Measurements from ENCODE around the gene GAB2.
"Not testable (repeated sequence)": the region's sequence is repeated elsewhere in the genome, so short reads cannot be mapped to it uniquely, and the experiment has no call there.

Gene GAB2

GRCh38 chr11:78222726-78223125 lies 194.9 kb downstream of the GAB2 start:
- not testable (repeated sequence) for DNase-seq (ENCODE audit: low read depth in 2 of 2)

- DNase-seq (ENCODE audit: low read depth in 2 of 2) = no peak
Measured at GRCh38 chr11:78221396-78222315, 196.0 kb downstream of the GAB2 start.

- DNase-seq (ENCODE audit: low read depth in 2 of 2) = no peak
Measured at GRCh38 chr11:78220218-78221157, 197.1 kb downstream of the GAB2 start.

- no peak for DNase-seq (ENCODE audit: low read depth in 2 of 2)
Measured at GRCh38 chr11:78219493-78220217, 198.0 kb downstream of the GAB2 start.

- DNase-seq (ENCODE audit: low read depth in 2 of 2) = no peak
Measured at GRCh38 chr11:78218707-78219492, 198.7 kb downstream of the GAB2 start.

- DNase-seq (ENCODE audit: low read depth in 2 of 2) = no peak
Measured at GRCh38 chr11:78217650-78218541, 199.7 kb downstream of the GAB2 start.

- no peak for DNase-seq (ENCODE audit: low read depth in 2 of 2)
Measured at GRCh38 chr11:78216571-78217287, 200.9 kb downstream of the GAB2 start.

- no peak for DNase-seq (ENCODE audit: low read depth in 2 of 2)
Measured at GRCh38 chr11:78216021-78216420, 201.6 kb downstream of the GAB2 start.

GRCh38 chr11:78214331-78215194 lies 203.1 kb downstream of the GAB2 start:
- DNase-seq (ENCODE audit: low read depth in 2 of 2) = no peak

- DNase-seq (ENCODE audit: low read depth in 2 of 2) = no peak
Measured at GRCh38 chr11:78213526-78214330, 203.9 kb downstream of the GAB2 start.

- DNase-seq (ENCODE audit: low read depth in 2 of 2) = no peak
Measured at GRCh38 chr11:78212586-78213371, 204.8 kb downstream of the GAB2 start.

GRCh38 chr11:78211565-78211964 lies 206.1 kb downstream of the GAB2 start:
- DNase-seq (ENCODE audit: low read depth in 2 of 2) = no peak

- no peak for DNase-seq (ENCODE audit: low read depth in 2 of 2)
Measured at GRCh38 chr11:78210000-78210608, 207.5 kb downstream of the GAB2 start.

- DNase-seq (ENCODE audit: low read depth in 2 of 2) = no peak
Measured at GRCh38 chr11:78209478-78209877, 208.1 kb downstream of the GAB2 start.

GRCh38 chr11:78208257-78209165 lies 209.1 kb downstream of the GAB2 start:
- DNase-seq (ENCODE audit: low read depth in 2 of 2) = no peak

Measured in stimulated activated CD8-positive, alpha-beta memory T cell treated with anti-CD3 and anti-CD28 coated beads, Interleukin-2, amount 100 ng/mL, for 1 hour (primary cell).